HG03175 (cell line): Measurements from ENCODE around the gene LTBP1.
"Not testable (repeated sequence)": the region's sequence is repeated elsewhere in the genome, so short reads cannot be mapped to it uniquely, and the experiment has no call there.

Source experiments
- ATAC-seq: cut with Tn5 transposase; IDR thresholded peaks from one replicate; pipeline ENCODE4 v1.9.1; 2021; ENCODE audit warnings: mild to moderate bottlenecking, moderate library complexity; ENCODE audit not compliant: unreplicated experiment

The LTBP1 gene

DNA sequence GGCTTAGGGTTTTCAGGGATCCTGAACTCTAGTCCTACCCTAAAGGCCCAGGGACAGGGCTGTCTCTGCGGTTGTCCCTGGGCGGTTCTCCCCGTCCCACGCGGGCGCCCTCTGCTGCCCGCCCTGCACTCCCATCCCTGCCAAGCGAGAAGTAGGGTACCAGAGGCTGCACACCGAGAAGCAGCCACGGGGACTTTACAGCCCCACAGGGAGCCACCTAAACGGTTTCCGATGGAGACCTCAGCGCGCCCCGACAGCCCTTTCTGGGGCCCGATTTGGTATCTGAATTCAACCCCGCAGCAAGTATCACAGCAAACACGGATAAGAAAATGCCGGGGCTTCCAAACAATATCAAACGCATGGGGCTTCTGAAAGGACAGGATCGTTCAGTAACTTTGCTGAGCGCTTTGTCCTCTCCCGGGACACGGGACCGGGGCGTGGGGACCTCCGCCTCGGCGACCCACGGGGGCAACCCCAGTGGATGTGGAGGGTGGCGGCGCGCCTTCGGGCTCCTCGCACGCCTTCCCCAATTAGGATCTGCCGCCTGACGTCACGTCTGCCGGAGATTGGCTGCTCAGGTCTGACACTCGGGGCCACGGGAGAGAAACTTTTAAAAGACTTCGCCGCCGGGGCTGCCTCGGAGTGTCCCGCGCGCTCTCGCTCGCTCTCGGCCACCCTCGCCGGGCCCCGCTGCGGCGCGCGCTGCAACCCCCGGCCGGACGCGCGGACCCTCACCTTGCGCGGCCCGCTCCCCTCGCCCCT lies at the start of gene LTBP1:
LTBP1 (plus strand) TSS at position 640 of the 762 bp plus-strand sequence. CDS start 372 bp downstream, outside the sequence.
- peak; percentile 73 for ATAC-seq

- ATAC-seq, result no peak
Measured at GRCh38 chr2:32900246-32900973, 46.3 kb upstream of the LTBP1 start.

DNA sequence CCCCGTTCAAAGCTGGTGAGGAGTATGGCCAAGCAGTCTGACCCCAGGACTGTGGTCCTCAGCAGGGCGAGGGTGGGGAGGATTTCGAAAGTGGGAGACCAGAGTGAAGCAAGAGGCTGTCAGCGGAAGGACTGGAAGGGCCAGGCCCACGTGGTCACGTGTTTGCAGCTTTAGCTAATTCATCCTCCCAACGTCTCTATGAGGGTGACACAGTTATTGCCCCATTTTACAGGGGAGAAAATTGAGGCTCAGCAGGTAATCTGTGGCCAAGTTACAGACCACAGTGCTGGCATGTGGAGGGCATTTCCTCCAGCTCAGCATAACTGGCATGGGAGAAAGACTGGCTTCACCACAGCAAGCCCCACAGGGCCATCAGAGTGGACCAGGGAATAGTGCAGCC lies 45.4 kb upstream of the LTBP1 start:
- ATAC-seq, result no peak

GRCh38 chr2:32902174-32902573 lies 44.6 kb upstream of the LTBP1 start:
- ATAC-seq, result no peak

GRCh38 chr2:32902986-32903385 lies 43.8 kb upstream of the LTBP1 start:
- ATAC-seq, result no peak

GRCh38 chr2:32904074-32904473 lies 42.7 kb upstream of the LTBP1 start:
- no peak for ATAC-seq

GRCh38 chr2:32904751-32905150 lies 42.0 kb upstream of the LTBP1 start:
- ATAC-seq, result no peak

DNA sequence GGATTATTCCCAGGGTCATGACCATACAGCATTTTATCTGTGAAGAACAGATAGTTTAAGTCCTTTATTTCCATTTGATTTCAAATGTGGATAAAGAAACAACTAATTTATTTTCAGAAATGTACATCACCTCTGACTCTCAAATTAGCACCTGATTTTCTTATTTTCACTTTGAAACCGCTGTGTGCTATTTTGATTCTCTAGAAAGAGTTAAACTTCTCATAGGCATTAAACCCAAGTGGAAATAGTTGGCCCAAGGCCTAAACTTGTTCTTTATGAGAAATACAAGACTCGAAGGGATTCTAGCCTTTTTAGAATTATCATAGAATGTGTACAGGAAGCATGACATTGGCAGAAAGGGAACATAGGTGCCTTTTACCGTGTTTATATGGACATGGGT lies 41.5 kb upstream of the LTBP1 start:
- no peak for ATAC-seq

DNA sequence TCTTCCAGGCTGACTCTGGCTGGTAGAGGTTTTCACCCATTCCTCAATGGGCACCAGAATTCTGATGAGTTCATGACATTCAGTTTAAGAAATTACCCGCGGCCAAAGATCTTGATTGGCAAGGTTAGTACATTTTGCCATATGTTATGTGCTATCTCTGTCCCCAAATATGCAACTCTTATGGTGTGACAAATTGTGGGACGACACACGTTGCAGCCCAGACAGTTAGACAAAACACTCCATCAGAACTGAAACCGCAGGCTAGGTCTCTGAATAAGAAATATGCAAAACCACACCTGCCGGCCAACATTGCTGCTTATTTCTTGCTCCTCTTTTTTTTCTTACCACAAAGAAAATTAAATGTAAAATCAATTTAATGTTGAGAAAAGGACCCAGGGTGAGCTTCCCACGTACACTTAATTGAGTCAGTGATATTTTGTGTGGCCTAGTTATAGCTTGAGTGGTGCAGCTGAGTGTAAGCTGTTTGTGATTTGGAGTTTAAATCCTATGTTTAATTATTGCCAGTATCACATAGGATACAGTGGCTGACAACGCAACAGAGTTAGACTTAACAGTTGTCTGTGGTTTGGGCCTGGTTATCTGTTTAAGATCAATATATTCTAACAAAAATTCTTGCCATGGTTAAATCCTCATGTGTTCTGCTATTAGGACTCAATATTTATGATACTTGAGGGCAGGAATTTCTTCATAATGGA lies 35.7 kb upstream of the LTBP1 start:
- peak; percentile 89 for ATAC-seq

- ATAC-seq, result no peak
Measured at GRCh38 chr2:32915694-32916093, 31.1 kb upstream of the LTBP1 start.

DNA sequence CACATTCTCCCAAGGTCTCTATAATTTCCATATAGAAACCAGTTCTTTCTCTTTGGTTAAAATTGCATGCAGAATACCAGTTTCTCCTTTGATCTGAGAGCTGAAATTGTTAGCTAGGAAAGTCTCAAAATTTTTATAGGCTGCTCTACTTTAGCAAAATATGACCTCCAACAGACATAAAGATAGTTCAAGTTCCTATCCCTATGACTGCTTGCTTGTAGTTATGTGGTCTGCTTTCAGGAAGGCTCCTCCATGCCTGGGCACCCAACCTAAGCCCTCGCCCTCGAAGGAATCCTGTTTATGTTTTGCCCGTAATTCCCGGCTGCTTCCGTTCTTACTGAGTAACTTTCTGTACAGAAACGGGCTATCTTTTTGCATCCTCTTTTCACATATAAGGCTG lies 28.0 kb upstream of the LTBP1 start:
- ATAC-seq, result no peak

DNA sequence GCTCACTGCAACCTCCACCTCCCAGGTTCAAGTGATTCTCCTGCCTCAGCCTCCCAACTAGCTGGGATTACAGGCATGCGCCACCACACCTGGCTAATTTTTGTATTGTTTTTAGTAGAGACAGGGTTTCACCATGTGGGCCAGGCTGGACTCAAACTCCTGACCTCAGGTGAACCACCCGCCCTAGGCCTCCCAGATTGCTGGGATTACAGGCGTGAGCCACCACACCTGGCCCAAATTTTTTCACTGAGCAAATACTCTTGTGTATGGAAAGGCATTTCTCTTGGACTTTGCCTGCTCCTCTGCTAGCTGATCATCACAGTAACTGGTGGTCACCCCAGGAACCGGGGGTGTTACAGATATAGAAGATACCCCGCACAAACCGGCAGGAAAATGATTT lies 26.9 kb upstream of the LTBP1 start:
- not testable (repeated sequence) for ATAC-seq

DNA sequence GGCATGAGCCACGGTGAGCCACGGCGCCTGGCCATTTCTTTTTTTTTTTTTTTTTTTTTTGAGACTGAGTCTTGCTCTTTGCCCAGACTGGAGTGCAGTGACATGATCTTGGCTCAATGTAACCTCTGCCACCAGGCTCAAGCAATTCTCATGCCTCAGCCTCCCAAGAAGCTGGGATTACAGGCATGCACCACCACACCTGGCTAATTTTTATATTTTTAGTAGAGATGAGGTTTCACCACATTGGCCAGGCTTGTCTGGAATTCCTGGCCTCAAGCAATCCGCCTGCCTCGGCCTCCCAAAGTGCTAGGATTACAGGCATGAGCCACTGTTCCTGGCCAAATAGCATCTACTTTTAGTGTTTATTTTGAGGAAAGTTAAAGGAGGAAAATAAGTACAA lies 25.3 kb upstream of the LTBP1 start:
- ATAC-seq, result not testable (repeated sequence)

DNA sequence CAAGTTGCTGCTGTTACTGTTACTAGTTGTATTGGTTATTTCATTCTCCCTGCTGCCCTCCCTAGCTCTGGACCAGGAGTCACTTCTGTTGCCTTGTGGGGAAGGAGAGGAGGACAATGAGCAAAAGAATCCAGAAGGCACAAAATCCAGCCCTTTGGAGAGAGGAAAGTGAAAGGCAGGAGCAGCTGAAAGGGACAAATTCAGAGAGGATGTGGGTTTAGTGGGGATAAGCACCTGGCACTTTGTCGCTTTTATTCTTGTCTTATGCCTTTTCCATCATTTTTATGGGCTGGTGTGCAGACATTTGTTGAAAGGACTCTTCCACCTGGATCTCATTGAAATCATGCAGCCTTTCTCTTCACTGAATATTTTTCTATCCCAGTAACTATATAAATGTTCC lies 24.3 kb upstream of the LTBP1 start:
- ATAC-seq, result no peak

- ATAC-seq, result no peak
Measured at GRCh38 chr2:32923109-32923508, 23.6 kb upstream of the LTBP1 start.

DNA sequence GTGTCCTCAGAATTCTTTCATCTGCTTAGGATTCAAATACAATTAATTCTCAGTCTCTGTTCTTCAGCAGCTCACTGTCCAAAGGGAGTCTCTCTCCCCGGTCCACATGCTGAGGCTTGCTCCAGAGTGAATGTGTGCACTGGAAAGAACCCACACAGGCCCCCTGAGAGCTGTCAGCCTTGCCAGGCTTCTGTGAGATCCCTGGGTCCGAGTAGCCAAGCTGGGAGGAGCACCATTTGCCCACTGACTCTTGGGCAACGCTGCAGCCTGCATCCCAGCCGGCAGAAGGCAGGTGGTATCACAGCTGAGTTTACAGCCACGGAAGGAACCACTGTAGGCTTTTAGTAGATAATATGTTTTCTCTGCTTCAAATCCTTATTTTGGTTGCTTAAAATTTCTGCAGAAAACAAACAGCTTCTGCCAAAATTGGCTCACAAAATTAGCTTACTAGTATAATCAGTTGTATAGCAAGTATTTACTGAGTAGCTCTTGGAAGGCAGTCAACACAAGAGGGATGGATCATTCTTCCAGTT lies 21.4 kb upstream of the LTBP1 start:
- ATAC-seq, result no peak

DNA sequence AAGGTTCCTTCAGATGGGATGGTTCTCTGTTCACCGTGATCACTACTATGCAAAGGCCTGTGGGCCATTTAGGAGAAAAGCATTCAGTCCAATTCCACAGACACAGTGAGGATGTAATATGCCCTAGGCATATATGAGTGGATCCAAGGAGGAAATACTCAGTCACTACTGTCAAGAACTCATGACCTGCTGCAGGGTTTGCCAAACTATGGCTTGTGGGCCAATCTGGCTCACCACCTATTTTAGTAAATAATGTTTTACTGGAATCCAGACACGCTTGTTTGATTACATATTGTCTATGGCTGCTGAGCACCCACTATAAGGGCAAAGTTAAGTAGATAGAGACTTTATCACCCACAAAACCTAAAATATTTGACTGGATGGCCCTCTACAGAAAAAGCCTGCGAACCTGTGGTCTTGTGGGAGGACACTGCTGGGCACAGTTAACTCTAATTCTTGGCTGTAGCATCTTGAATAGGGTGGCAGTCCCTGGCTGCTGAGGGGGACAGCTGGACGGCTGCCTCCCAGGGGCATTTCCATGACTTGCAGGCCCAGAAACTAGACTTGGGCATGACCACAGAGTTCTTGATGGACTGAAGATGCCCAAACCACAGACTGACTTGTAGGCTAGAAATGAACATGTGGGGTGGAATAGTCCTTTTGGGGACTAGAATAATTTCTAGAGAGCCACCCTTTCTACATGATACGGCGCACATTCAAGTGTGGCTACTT lies 20.6 kb upstream of the LTBP1 start:
- no peak for ATAC-seq

DNA sequence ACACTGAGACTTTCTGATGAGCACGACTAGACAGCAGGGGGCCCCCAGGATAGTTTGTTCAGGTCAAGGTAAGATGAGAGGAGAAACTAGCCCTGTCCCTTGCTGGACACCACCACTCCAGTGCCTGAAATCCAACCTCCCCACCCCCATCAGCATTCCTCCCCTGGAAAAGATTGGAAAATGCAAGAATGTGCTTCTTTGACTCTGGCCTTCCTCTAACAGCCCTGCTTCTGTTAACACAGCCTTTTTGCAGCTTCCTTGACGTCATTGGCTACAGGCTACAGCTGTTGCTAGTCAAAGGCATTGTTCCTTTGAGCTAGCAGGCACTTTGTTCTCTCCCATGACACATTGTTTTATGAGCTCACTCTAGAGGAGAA lies 20.1 kb upstream of the LTBP1 start:
- no peak for ATAC-seq

GRCh38 chr2:32930436-32930835 lies 16.3 kb upstream of the LTBP1 start:
- ATAC-seq, result no peak

GRCh38 chr2:32931519-32931918 lies 15.2 kb upstream of the LTBP1 start:
- ATAC-seq, result no peak
